Keratinocyte (primary cell): Measurements from ENCODE around the gene TMEM258. TPM values are rescaled to one million over a fixed set of nuclear protein-coding genes. Genes with fewer than 3 reads are reported as not detected.
A peak's percentile ranks its signal among the peaks of the same experiment; 100 is the strongest.

Source experiments
- DNase-seq: peaks from one replicate; pipeline ENCODE4 v3.0.0-alpha.2; 2011; ENCODE audit warnings: low read depth, missing footprints, low spot score
- FAIRE-seq: peaks from 2 replicates; lab custom pipeline; 2011; peaks lifted over from hg19 to GRCh38; lab: Jason Lieb, UNC
- H2AFZ ChIP-seq: 2 replicates; pipeline ENCODE4 v1.6.0; 2012; ENCODE audit warnings: low read length, control low read depth, inconsistent platforms; ENCODE audit not compliant: control insufficient read depth
- H3K27ac ChIP-seq: 2 replicates; pipeline ENCODE4 v1.5.1; 2011; ENCODE audit warnings: low read length; ENCODE audit not compliant: control insufficient read depth, insufficient read depth
- H3K27me3 ChIP-seq: 3 replicates; pipeline ENCODE4 v1.6.0; 2011; ENCODE audit warnings: low read length; ENCODE audit not compliant: control insufficient read depth, insufficient read depth; ENCODE audit errors: extremely low read depth
- H3K36me3 ChIP-seq, 2 experiments: 2 replicates in 1 of 2; 3 replicates in 1 of 2; pipeline ENCODE4 v1.5.1; 2011; ENCODE audit warnings: low read length in 2 of 2, mild to moderate bottlenecking in 1 of 2; ENCODE audit not compliant: control insufficient read depth in 2 of 2, insufficient read depth in 2 of 2; ENCODE audit errors: extremely low read depth in 1 of 2
- H3K4me1 ChIP-seq: 3 replicates; pipeline ENCODE4 v1.5.1; 2011; ENCODE audit warnings: low read length; ENCODE audit not compliant: control insufficient read depth, insufficient read depth; ENCODE audit errors: extremely low read depth
- H3K4me2 ChIP-seq: 3 replicates; pipeline ENCODE4 v1.6.0; 2011; ENCODE audit warnings: low read depth, low read length; ENCODE audit not compliant: control insufficient read depth, insufficient read depth; ENCODE audit errors: extremely low read depth
- H3K4me3 ChIP-seq, 3 experiments: fragments of 200-600 bp in 1 of 3; sonication (generic) in 1 of 3; 2 replicates in 2 of 3; 3 replicates in 1 of 3; pipeline ENCODE4 v1.5.1; 2011 to 2016; ENCODE audit warnings: low read length in 3 of 3, mild to moderate bottlenecking in 3 of 3, control low read depth in 2 of 3, inconsistent platforms in 1 of 3, low read depth in 1 of 3, mixed read lengths in 1 of 3, mixed run types in 1 of 3, moderate library complexity in 1 of 3; ENCODE audit not compliant: control insufficient read depth in 2 of 3, insufficient read depth in 2 of 3; ENCODE audit errors: extremely low read depth in 1 of 3
- H3K79me2 ChIP-seq: 2 replicates; pipeline ENCODE4 v1.6.0; 2012; ENCODE audit warnings: low read length; ENCODE audit not compliant: control insufficient read depth, insufficient read depth
- H3K9ac ChIP-seq: 3 replicates; pipeline ENCODE4 v1.6.0; 2011; ENCODE audit warnings: low read length; ENCODE audit not compliant: control insufficient read depth, insufficient read depth; ENCODE audit errors: extremely low read depth
- H3K9me1 ChIP-seq: 3 replicates; pipeline ENCODE4 v1.6.0; 2011; ENCODE audit warnings: low read length; ENCODE audit not compliant: control insufficient read depth, insufficient read depth; ENCODE audit errors: extremely low read depth
- H3K9me3 ChIP-seq: 2 replicates; pipeline ENCODE4 v1.5.1; 2012; ENCODE audit warnings: low read depth, low read length; ENCODE audit not compliant: control insufficient read depth
- H4K20me1 ChIP-seq: 3 replicates; pipeline ENCODE4 v1.6.0; 2011; ENCODE audit warnings: low read length; ENCODE audit not compliant: control insufficient read depth, insufficient read depth; ENCODE audit errors: extremely low read depth
- EZH2 ChIP-seq: IDR thresholded peaks from one replicate; pipeline ENCODE4 v1.6.1; 2012; ENCODE audit warnings: inconsistent platforms, mild to moderate bottlenecking, low read length, moderate library complexity
- dilution Hi-C: fragments of 300-500 bp; cut with MboI; formaldehyde crosslinking; loops from one replicate; pipeline ENCODE4 v1.7.0; 2020; ENCODE audit warnings: low sequenced_read_pairs; ENCODE audit not compliant: extremely low pct_ligation_motif_present
- polyA minus RNA-seq, 3 experiments: library from RNA; depleted of rRNA, polyadenylated mRNA; stranded (reverse); fragments of >200 nt; gene quantifications; 1 replicate in 1 of 3; 2 replicates in 1 of 3; 3 replicates in 1 of 3; pipeline ENCODE4 v1.2.3, GENCODE V29; 2011
- polyA plus RNA-seq, 5 experiments: library from polyadenylated mRNA; depleted of rRNA in 3 of 5; stranded (reverse) in 3 of 5; stranded (forward) in 1 of 5; unstranded in 1 of 5; fragments of >200 nt; gene quantifications; 1 replicate in 1 of 5; 2 replicates in 3 of 5; 3 replicates in 1 of 5; pipeline versions ENCODE4 v1.2.1 to v1.2.3, GENCODE V29; 2011 to 2012; ENCODE audit warnings: missing spikeins in 2 of 5, low read depth in 1 of 5, low replicate concordance in 1 of 5
- TF ChIP-seq, protein P1 (sequence below), 3 experiments: IDR thresholded peaks in 1 of 3; conservative IDR thresholded peaks in 1 of 3; optimal IDR thresholded peaks in 1 of 3; 2 replicates in 2 of 3; 3 replicates in 1 of 3; pipeline versions ENCODE3 to v1.5.1; 2011; ENCODE audit warnings: low read length in 3 of 3, mild to moderate bottlenecking in 3 of 3, moderate library complexity in 2 of 3, control low read depth in 1 of 3, inconsistent platforms in 1 of 3; ENCODE audit not compliant: insufficient read depth in 2 of 3; ENCODE audit errors: extremely low read depth in 1 of 3

Gene TMEM258
- polyA plus RNA-seq, result 188 to 324 TPM (median 249 TPM) in 3 replicates
- 8.9 TPM for polyA plus RNA-seq (2011; ENCODE audit: low read depth)
- polyA plus RNA-seq (2011; cell fraction: cytosol; rRNA removed), result 175 and 222 TPM in 2 replicates
- polyA plus RNA-seq (2011; cell fraction: nucleus; rRNA removed), result 55.4 and 64.3 TPM in 2 replicates
- 256 and 286 TPM in 2 replicates for polyA plus RNA-seq (2012; ENCODE audit: low replicate concordance)
- polyA minus RNA-seq, result 95.2 to 174 TPM (median 118 TPM) in 3 replicates
- 161 TPM for polyA minus RNA-seq (2011; cell fraction: cytosol; rRNA and poly(A)+ RNA removed)
- polyA minus RNA-seq (2011; cell fraction: nucleus; rRNA and poly(A)+ RNA removed), result 21.3 and 21.8 TPM in 2 replicates

DNA sequence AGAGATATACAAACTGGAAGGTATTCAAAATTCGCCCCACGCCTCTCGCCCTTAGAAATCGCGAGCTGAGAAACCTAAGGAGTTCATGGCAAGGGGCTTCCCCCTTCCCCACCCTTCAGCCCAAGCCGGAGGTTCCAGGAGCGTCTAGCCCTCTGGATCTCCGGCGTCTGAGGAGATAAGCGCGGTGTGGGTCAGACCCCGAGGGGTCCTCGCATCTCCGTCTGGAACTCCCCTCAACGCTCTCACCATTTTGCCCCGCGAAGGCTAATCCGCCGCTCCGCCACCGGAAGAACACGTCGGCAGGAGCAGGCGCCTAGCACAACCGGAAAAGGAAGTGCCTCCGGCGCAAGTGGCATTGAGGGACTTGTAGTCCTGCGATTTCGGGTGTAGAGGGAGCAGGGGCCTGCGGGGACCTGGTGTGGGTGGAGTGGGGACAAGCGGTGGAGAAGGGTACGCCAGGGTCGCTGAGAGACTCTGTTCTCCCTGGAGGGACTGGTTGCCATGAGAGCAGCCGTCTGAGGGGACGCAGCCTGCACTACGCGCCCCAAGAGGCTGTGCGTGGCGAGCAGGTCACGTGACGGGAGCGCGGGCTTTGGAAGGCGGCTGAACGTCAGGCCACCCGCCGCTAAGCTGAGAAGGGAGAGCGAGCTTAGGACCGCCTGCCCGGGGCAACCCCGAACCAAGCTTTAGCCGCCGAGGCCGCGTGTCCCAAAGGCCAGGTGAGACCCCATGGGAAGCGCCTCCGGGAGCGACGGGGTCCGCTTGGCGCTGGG lies at the start of gene TMEM258, which contains the start of gene FEN1:
Gene TMEM258 (minus strand): TSS at position 290 of the 773 bp plus-strand sequence. CDS start 41 bp downstream, at position 249.
Gene FEN1 (plus strand): TSS at position 602 of the 773 bp plus-strand sequence. CDS start 2,451 bp downstream, outside the sequence.
- FAIRE-seq (no peak), DNase-seq (no peak)
- Histone ChIP-seq H3K79me2 (peaks cover 64% of the 10 kb centered on the region), H3K27ac (peak within 1 kb of the TSS; percentile 100), H3K9me3 (no peaks in the 10 kb centered on the region), H2AFZ (peak within 1 kb of the TSS; percentile 100), H3K9ac (peak within 1 kb of the TSS; percentile 100), H3K27me3 (no peaks in the 10 kb centered on the region), H3K4me2 (peak within 1 kb of the TSS; percentile 80), H3K9me1 (no peaks in the 10 kb centered on the region), H3K4me1 (peaks cover 11% of the 10 kb centered on the region), H3K4me3 (peak within 1 kb of the TSS; percentile 83 to 99 (median 95)), H3K36me3 (peaks cover 22 to 32% of the 10 kb centered on the region in 2 experiments), H4K20me1 (peaks cover 6% of the 10 kb centered on the region)
- no peak for TF ChIP-seq EZH2
- TF ChIP-seq, protein P1, sequence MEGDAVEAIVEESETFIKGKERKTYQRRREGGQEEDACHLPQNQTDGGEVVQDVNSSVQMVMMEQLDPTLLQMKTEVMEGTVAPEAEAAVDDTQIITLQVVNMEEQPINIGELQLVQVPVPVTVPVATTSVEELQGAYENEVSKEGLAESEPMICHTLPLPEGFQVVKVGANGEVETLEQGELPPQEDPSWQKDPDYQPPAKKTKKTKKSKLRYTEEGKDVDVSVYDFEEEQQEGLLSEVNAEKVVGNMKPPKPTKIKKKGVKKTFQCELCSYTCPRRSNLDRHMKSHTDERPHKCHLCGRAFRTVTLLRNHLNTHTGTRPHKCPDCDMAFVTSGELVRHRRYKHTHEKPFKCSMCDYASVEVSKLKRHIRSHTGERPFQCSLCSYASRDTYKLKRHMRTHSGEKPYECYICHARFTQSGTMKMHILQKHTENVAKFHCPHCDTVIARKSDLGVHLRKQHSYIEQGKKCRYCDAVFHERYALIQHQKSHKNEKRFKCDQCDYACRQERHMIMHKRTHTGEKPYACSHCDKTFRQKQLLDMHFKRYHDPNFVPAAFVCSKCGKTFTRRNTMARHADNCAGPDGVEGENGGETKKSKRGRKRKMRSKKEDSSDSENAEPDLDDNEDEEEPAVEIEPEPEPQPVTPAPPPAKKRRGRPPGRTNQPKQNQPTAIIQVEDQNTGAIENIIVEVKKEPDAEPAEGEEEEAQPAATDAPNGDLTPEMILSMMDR (optimal IDR thresholded peaks at IDR 0.05 in 1 of 3, IDR thresholded peaks at IDR 0.05 in 1 of 3, conservative IDR thresholded peaks at IDR 0.05 in 1 of 3; ENCODE audit: extremely low read depth in 1 of 3, insufficient read depth in 2 of 3, low read length in 3 of 3), result peak in 1 of 3 experiments; percentile 19
- dilution Hi-C loops, result no loop called here

DNA sequence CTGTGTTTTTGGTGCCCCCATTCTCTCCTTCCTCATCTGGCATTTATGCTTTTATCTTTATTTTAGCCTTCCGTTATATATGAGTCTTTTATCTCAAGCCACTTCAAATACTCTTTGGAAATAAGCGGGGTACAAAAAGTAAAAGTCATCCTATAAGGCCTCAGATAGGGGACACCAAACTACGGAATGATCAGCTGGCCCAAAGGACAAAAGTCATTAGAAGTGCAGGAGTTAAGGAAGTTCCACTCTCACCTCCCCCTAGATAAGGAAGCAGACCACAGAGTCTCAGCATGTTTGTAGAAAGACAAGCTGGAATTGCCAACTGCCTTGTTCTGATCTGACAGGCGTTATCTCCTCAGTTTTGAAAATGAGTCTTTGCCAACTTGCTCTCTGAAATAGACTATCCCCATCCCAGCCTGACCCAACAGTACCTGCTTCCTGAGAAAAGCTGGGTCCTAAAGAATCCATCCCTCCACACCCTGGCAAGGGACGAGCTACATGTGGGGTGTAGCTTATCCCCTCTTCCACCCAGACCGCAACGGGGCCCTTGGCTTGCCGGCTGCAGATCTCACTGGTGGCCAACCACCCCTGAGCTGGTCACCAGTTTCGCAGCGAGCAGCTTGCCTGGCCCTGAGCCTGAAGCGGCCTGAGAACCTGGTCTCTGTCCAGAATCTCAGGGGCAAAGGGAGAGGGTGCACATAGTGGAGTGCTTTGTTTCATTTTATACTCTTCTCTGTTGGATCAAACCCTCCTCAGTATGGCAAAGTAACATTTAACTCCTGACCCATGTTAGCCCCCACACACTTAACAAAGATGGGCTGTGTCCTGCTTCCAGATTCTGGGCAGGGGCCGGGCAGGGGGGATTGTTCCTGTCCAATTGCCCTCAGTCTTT lies 49.5 kb upstream of the TMEM258 start:
- H4K20me1 ChIP-seq, result no peaks in the 10 kb centered on the region
- H3K4me1 ChIP-seq, result no peaks in the 10 kb centered on the region
- H3K4me3 ChIP-seq, result no peak overlapping the region
- no peaks in the 10 kb centered on the region for H3K9me1 ChIP-seq
- dilution Hi-C loops, result no loop called here
- H3K27ac ChIP-seq, result no peak overlapping the region
- no peaks in the 10 kb centered on the region for H3K27me3 ChIP-seq
- peaks cover 34 to 53% of the 10 kb centered on the region in 2 experiments for H3K36me3 ChIP-seq
- no peak overlapping the region for H3K4me2 ChIP-seq
- TF ChIP-seq, protein P1 (optimal IDR thresholded peaks at IDR 0.05 in 1 of 3, IDR thresholded peaks at IDR 0.05 in 1 of 3, conservative IDR thresholded peaks at IDR 0.05 in 1 of 3; ENCODE audit: extremely low read depth in 1 of 3, insufficient read depth in 2 of 3, low read length in 3 of 3), result no peak
- TF ChIP-seq EZH2, result no peak
- H3K9ac ChIP-seq, result no peak overlapping the region
- FAIRE-seq, result no peak
- no peak for DNase-seq
- H2AFZ ChIP-seq, result no peak overlapping the region
- H3K9me3 ChIP-seq, result no peaks in the 10 kb centered on the region
- no peaks in the 10 kb centered on the region for H3K79me2 ChIP-seq
